Prostate gland (tissue), 2 donors: ENCODE results near the gene CXADR. TPM values are rescaled to one million over a fixed set of nuclear protein-coding genes. Genes with fewer than 3 reads are reported as not detected.

Source experiments
- small RNA-seq, 2 donors: library from RNA; depleted of rRNA; stranded (forward); fragments of <200 nt; gene quantifications; one replicate each; pipeline ENCODE3, GENCODE V24; 2016
- total RNA-seq, 2 donors: library from RNA; depleted of rRNA; stranded (reverse); fragments of >200 nt; gene quantifications; one replicate each; pipeline ENCODE4 v1.1.0, GENCODE V29; 2016

The CXADR gene
- total RNA-seq, 2 donors from 2014 or later, result 93.0 to 127 TPM

Small RNA genes within 50 kb of the gene (small RNA-seq; reads per million reads assigned to genes)
- 0 reads per million in 2 donors for gene RF00019
- 0 reads per million in 2 donors for gene RN7SL163P
- 0 reads per million in 2 donors for gene RPL39P40

Other genes starting within 250 kb of the CXADR start
- gene BTG3, start 99.9 kb downstream of the CXADR start, total RNA-seq, result 100 to 1,000 TPM in 1 of 2 donors, 10 to 100 TPM in 1; 35.4 to 144 TPM